GM23338 (cell line): Measurements from ENCODE around the gene PGM3. TPM values are rescaled to one million over a fixed set of nuclear protein-coding genes. Genes with fewer than 3 reads are reported as not detected.

Source experiments
- ATAC-seq: fragments of 200-7000 bp; cut with Tn5 transposase; 3 replicates; pipeline ENCODE4 v1.9.1; 2020
- DNase-seq: peaks from one replicate; pipeline ENCODE4 v3.0.0-alpha.2; 2015; ENCODE audit warnings: low spot score
- H2AFZ ChIP-seq: fragments of 200-600 bp; sonication (generic); 2 replicates; pipeline ENCODE4 v1.8.0; 2016; ENCODE audit warnings: antibody characterized with exemption, mild to moderate bottlenecking, moderate library complexity
- H3F3A ChIP-seq: fragments of 200-600 bp; sonication (generic); replicated peaks from 2 replicates; pipeline ENCODE4 v1.8.0; 2017; ENCODE audit warnings: antibody characterized with exemption, mixed run types, low read depth
- H3K27ac ChIP-seq: fragments of 200-600 bp; sonication (generic); 2 replicates; pipeline ENCODE4 v1.6.1; 2016; ENCODE audit warnings: low read depth
- H3K27me3 ChIP-seq: fragments of 200-600 bp; sonication (generic); 2 replicates; pipeline ENCODE4 v1.8.0; 2016; ENCODE audit warnings: mild to moderate bottlenecking, mixed run types, moderate library complexity; ENCODE audit not compliant: insufficient read depth
- H3K36me3 ChIP-seq: fragments of 200-600 bp; sonication (generic); 2 replicates; pipeline ENCODE4 v1.8.0; 2016; ENCODE audit warnings: mild to moderate bottlenecking; ENCODE audit not compliant: insufficient read depth
- H3K4me1 ChIP-seq: fragments of 200-600 bp; sonication (generic); 2 replicates; pipeline ENCODE4 v1.8.0; 2016; ENCODE audit warnings: mild to moderate bottlenecking, moderate library complexity; ENCODE audit not compliant: insufficient read depth
- H3K4me2 ChIP-seq: fragments of 200-600 bp; sonication (generic); 2 replicates; pipeline ENCODE4 v1.7.1; 2017; ENCODE audit warnings: mixed run types
- H3K4me3 ChIP-seq: fragments of 200-600 bp; sonication (generic); 2 replicates; pipeline ENCODE4 v1.6.1; 2016; ENCODE audit warnings: mixed run types
- H3K79me2 ChIP-seq: fragments of 200-600 bp; sonication (generic); replicated peaks from 2 replicates; pipeline ENCODE4 v1.8.0; 2017; ENCODE audit warnings: mild to moderate bottlenecking; ENCODE audit not compliant: insufficient read depth
- H3K9me2 ChIP-seq: fragments of 200-600 bp; sonication (generic); 2 replicates; pipeline ENCODE4 v1.8.0; 2017; ENCODE audit not compliant: insufficient read depth
- H4K20me1 ChIP-seq: fragments of 200-600 bp; sonication (generic); replicated peaks from 2 replicates; pipeline ENCODE4 v1.8.0; 2017; ENCODE audit warnings: mild to moderate bottlenecking; ENCODE audit not compliant: insufficient read depth
- H3K27ac Mint-ChIP-seq: 2 replicates; pipeline ENCODE4 v1.8.0; 2020; ENCODE audit warnings: inconsistent platforms, mild to moderate bottlenecking, moderate library complexity, mixed read lengths
- H3K27me3 Mint-ChIP-seq: 3 replicates; pipeline ENCODE4 v1.8.0; 2022; ENCODE audit warnings: low read depth, mild to moderate bottlenecking, moderate library complexity, mixed read lengths, inconsistent platforms; ENCODE audit not compliant: insufficient read depth, poor library complexity
- H3K36me3 Mint-ChIP-seq: 3 replicates; pipeline ENCODE4 v1.8.0; 2021; ENCODE audit warnings: low read depth, mild to moderate bottlenecking, inconsistent platforms, moderate library complexity, mixed read lengths
- H3K4me1 Mint-ChIP-seq: 3 replicates; pipeline ENCODE4 v1.8.0; 2020; ENCODE audit warnings: mild to moderate bottlenecking, inconsistent platforms, mixed read lengths
- H3K4me3 Mint-ChIP-seq: 3 replicates; pipeline ENCODE4 v1.8.0; 2021; ENCODE audit warnings: moderate library complexity, mild to moderate bottlenecking, inconsistent platforms, mixed read lengths
- H3K9me3 Mint-ChIP-seq: 3 replicates; pipeline ENCODE4 v1.8.0; 2020; ENCODE audit warnings: moderate library complexity, mild to moderate bottlenecking, inconsistent platforms, mixed read lengths
- CREB1 ChIP-seq: fragments of 250-450 bp; sonication (Bioruptor Pico); IDR thresholded peaks from 2 replicates; pipeline ENCODE4 v1.5.0; 2020; ENCODE audit warnings: low read depth, mild to moderate bottlenecking, moderate library complexity
- EZH2 ChIP-seq: fragments of 200-600 bp; sonication (generic); IDR thresholded peaks from one replicate; pipeline ENCODE4 v1.8.0; 2017; ENCODE audit warnings: antibody characterized with exemption, mild to moderate bottlenecking, low read depth; ENCODE audit not compliant: unreplicated experiment
- EZH2phosphoT487 ChIP-seq: fragments of 200-600 bp; sonication (generic); IDR thresholded peaks from one replicate; pipeline ENCODE4 v1.8.1; 2018; ENCODE audit warnings: antibody characterized with exemption; ENCODE audit not compliant: unreplicated experiment
- JUNB ChIP-seq: IDR thresholded peaks from one replicate; pipeline ENCODE4 v1.6.1; 2016; ENCODE audit warnings: antibody characterized with exemption; ENCODE audit not compliant: unreplicated experiment
- NANOG ChIP-seq: IDR thresholded peaks from 2 replicates; pipeline ENCODE4 v1.6.1; 2016; ENCODE audit warnings: antibody characterized with exemption, borderline replicate concordance
- STAT1 ChIP-seq: IDR thresholded peaks from one replicate; pipeline ENCODE4 v1.6.1; 2016; ENCODE audit warnings: antibody characterized with exemption; ENCODE audit not compliant: unreplicated experiment
- ZNF114 ChIP-seq: fragments of 250-450 bp; sonication (Bioruptor Pico); IDR thresholded peaks from 2 replicates; pipeline ENCODE4 v1.5.0; 2020; ENCODE audit warnings: mild to moderate bottlenecking, moderate library complexity
- polyA plus RNA-seq: library from polyadenylated mRNA; unstranded; fragments of >200 nt; fragmentation: Nextera tagmentation; extraction: Ambion mirVana; gene quantifications from 2 replicates; pipeline ENCODE4 v1.2.1, GENCODE V29; 2016
- total RNA-seq: library from RNA; depleted of rRNA; stranded (reverse); fragments of >200 nt; shearing (Covaris generic); gene quantifications from 2 replicates; pipeline ENCODE4 v1.2.3, GENCODE V29; 2014
- TF ChIP-seq, protein P1 (sequence below), 2 experiments: fragments of 200-600 bp in 1 of 2; sonication (generic) in 1 of 2; conservative IDR thresholded peaks; 2 replicates each; pipeline versions ENCODE4 v1.5.1 to v1.6.1; 2016 to 2017; ENCODE audit warnings: antibody characterized with exemption in 2 of 2, low read depth in 2 of 2, mild to moderate bottlenecking in 2 of 2, moderate library complexity in 1 of 2
- TF ChIP-seq, protein P2 (sequence below): IDR thresholded peaks from 2 replicates; pipeline ENCODE4 v1.6.1; 2016; ENCODE audit warnings: antibody characterized with exemption
- TF ChIP-seq, protein P3 (sequence below): IDR thresholded peaks from one replicate; pipeline ENCODE4 v1.6.1; 2018; ENCODE audit warnings: antibody characterized with exemption; ENCODE audit not compliant: unreplicated experiment
- TF ChIP-seq, protein P4 (sequence below): fragments of 250-450 bp; sonication (Bioruptor Pico); IDR thresholded peaks from 2 replicates; pipeline ENCODE4 v1.5.0; 2020; ENCODE audit warnings: mild to moderate bottlenecking, moderate library complexity

The PGM3 gene
- total and polyA plus RNA-seq, 2 experiments from 2014 or later = 23.8 to 35.3 TPM

DNA sequence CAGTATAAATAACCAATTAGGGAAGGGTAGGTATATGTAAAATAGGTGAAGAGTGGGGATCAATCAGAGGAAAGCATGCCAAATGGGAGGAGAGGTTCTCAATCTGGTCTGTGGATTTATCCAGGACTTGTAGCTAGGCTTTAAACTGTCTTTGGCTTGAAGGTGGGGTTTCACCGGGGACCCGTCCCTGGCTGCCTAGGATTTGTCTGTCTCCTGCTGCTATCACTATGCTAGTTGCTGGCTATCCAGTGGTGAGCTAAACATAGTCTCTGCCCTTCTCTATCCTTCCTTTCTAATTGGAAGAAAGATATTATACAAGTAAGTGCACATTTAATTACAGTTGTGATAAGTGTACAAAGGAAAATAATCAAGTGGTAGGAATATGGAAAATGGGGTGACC is 66.8 kb downstream of the PGM3 start (continued):
- TF ChIP-seq, protein P1, sequence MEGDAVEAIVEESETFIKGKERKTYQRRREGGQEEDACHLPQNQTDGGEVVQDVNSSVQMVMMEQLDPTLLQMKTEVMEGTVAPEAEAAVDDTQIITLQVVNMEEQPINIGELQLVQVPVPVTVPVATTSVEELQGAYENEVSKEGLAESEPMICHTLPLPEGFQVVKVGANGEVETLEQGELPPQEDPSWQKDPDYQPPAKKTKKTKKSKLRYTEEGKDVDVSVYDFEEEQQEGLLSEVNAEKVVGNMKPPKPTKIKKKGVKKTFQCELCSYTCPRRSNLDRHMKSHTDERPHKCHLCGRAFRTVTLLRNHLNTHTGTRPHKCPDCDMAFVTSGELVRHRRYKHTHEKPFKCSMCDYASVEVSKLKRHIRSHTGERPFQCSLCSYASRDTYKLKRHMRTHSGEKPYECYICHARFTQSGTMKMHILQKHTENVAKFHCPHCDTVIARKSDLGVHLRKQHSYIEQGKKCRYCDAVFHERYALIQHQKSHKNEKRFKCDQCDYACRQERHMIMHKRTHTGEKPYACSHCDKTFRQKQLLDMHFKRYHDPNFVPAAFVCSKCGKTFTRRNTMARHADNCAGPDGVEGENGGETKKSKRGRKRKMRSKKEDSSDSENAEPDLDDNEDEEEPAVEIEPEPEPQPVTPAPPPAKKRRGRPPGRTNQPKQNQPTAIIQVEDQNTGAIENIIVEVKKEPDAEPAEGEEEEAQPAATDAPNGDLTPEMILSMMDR (conservative IDR thresholded peaks at IDR 0.05; ENCODE audit: low read depth in 2 of 2) = no peak
- TF ChIP-seq, protein P2, sequence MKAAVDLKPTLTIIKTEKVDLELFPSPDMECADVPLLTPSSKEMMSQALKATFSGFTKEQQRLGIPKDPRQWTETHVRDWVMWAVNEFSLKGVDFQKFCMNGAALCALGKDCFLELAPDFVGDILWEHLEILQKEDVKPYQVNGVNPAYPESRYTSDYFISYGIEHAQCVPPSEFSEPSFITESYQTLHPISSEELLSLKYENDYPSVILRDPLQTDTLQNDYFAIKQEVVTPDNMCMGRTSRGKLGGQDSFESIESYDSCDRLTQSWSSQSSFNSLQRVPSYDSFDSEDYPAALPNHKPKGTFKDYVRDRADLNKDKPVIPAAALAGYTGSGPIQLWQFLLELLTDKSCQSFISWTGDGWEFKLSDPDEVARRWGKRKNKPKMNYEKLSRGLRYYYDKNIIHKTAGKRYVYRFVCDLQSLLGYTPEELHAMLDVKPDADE = no peak
- TF ChIP-seq STAT1 (no peak), CREB1 (CRISPR knock-in tag) (no peak), EZH2phosphoT487 (no peak), EZH2 (no peak), ZNF114 (CRISPR knock-in tag) (no peak)

DNA sequence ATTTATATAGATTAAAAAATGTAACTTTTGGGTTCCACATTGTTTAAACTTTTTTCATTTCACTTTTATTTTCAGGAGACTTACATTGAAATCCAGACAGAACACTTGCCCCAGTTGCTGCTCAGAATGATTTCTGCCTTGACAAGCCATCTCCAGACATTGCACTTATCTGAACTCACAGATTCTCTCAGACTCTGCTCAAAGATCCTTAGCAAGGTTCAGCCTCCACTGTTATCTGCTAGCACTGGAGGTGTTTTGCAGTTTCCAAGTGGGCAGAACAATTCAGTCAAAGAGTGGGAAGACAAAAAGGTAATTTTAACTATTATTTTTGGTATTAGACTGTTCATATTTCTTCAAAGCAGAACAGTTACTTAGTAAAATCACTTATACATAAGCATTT is 67.6 kb downstream of the PGM3 start:
- Histone ChIP-seq H3K4me1 (peaks cover 24% of the 10 kb centered on the region), H3K27ac (peak overlapping the region; percentile 6; the same call in 1 of the 2 replicates), H4K20me1 (no peaks in the 10 kb centered on the region), H3K4me2 (no peak overlapping the region), H3K4me3 (no peak overlapping the region), H3K27me3 (no peaks in the 10 kb centered on the region), H3K36me3 (peaks cover 18% of the 10 kb centered on the region), H3K79me2 (no peaks in the 10 kb centered on the region), H2AFZ (no peak overlapping the region), H3K9me2 (no peaks in the 10 kb centered on the region), H3F3A (no peaks in the 10 kb centered on the region)
- peaks cover 16% of the 10 kb centered on the region for H3K4me1 Mint-ChIP-seq
- no peaks in the 10 kb centered on the region for H3K9me3 Mint-ChIP-seq
- H3K27ac Mint-ChIP-seq = no peak overlapping the region
- H3K27me3 Mint-ChIP-seq = no peaks in the 10 kb centered on the region
- ATAC-seq (no peak), DNase-seq (no peak)
- no peak overlapping the region for H3K4me3 Mint-ChIP-seq
- H3K36me3 Mint-ChIP-seq = peaks cover 27% of the 10 kb centered on the region
- TF ChIP-seq, protein P3, sequence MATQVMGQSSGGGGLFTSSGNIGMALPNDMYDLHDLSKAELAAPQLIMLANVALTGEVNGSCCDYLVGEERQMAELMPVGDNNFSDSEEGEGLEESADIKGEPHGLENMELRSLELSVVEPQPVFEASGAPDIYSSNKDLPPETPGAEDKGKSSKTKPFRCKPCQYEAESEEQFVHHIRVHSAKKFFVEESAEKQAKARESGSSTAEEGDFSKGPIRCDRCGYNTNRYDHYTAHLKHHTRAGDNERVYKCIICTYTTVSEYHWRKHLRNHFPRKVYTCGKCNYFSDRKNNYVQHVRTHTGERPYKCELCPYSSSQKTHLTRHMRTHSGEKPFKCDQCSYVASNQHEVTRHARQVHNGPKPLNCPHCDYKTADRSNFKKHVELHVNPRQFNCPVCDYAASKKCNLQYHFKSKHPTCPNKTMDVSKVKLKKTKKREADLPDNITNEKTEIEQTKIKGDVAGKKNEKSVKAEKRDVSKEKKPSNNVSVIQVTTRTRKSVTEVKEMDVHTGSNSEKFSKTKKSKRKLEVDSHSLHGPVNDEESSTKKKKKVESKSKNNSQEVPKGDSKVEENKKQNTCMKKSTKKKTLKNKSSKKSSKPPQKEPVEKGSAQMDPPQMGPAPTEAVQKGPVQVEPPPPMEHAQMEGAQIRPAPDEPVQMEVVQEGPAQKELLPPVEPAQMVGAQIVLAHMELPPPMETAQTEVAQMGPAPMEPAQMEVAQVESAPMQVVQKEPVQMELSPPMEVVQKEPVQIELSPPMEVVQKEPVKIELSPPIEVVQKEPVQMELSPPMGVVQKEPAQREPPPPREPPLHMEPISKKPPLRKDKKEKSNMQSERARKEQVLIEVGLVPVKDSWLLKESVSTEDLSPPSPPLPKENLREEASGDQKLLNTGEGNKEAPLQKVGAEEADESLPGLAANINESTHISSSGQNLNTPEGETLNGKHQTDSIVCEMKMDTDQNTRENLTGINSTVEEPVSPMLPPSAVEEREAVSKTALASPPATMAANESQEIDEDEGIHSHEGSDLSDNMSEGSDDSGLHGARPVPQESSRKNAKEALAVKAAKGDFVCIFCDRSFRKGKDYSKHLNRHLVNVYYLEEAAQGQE = no peak
- TF ChIP-seq ZNF114 (CRISPR knock-in tag) (no peak), STAT1 (no peak), EZH2 (no peak), CREB1 (CRISPR knock-in tag) (no peak), JUNB (no peak), NANOG (no peak), EZH2phosphoT487 (no peak)
- TF ChIP-seq, protein P4, sequence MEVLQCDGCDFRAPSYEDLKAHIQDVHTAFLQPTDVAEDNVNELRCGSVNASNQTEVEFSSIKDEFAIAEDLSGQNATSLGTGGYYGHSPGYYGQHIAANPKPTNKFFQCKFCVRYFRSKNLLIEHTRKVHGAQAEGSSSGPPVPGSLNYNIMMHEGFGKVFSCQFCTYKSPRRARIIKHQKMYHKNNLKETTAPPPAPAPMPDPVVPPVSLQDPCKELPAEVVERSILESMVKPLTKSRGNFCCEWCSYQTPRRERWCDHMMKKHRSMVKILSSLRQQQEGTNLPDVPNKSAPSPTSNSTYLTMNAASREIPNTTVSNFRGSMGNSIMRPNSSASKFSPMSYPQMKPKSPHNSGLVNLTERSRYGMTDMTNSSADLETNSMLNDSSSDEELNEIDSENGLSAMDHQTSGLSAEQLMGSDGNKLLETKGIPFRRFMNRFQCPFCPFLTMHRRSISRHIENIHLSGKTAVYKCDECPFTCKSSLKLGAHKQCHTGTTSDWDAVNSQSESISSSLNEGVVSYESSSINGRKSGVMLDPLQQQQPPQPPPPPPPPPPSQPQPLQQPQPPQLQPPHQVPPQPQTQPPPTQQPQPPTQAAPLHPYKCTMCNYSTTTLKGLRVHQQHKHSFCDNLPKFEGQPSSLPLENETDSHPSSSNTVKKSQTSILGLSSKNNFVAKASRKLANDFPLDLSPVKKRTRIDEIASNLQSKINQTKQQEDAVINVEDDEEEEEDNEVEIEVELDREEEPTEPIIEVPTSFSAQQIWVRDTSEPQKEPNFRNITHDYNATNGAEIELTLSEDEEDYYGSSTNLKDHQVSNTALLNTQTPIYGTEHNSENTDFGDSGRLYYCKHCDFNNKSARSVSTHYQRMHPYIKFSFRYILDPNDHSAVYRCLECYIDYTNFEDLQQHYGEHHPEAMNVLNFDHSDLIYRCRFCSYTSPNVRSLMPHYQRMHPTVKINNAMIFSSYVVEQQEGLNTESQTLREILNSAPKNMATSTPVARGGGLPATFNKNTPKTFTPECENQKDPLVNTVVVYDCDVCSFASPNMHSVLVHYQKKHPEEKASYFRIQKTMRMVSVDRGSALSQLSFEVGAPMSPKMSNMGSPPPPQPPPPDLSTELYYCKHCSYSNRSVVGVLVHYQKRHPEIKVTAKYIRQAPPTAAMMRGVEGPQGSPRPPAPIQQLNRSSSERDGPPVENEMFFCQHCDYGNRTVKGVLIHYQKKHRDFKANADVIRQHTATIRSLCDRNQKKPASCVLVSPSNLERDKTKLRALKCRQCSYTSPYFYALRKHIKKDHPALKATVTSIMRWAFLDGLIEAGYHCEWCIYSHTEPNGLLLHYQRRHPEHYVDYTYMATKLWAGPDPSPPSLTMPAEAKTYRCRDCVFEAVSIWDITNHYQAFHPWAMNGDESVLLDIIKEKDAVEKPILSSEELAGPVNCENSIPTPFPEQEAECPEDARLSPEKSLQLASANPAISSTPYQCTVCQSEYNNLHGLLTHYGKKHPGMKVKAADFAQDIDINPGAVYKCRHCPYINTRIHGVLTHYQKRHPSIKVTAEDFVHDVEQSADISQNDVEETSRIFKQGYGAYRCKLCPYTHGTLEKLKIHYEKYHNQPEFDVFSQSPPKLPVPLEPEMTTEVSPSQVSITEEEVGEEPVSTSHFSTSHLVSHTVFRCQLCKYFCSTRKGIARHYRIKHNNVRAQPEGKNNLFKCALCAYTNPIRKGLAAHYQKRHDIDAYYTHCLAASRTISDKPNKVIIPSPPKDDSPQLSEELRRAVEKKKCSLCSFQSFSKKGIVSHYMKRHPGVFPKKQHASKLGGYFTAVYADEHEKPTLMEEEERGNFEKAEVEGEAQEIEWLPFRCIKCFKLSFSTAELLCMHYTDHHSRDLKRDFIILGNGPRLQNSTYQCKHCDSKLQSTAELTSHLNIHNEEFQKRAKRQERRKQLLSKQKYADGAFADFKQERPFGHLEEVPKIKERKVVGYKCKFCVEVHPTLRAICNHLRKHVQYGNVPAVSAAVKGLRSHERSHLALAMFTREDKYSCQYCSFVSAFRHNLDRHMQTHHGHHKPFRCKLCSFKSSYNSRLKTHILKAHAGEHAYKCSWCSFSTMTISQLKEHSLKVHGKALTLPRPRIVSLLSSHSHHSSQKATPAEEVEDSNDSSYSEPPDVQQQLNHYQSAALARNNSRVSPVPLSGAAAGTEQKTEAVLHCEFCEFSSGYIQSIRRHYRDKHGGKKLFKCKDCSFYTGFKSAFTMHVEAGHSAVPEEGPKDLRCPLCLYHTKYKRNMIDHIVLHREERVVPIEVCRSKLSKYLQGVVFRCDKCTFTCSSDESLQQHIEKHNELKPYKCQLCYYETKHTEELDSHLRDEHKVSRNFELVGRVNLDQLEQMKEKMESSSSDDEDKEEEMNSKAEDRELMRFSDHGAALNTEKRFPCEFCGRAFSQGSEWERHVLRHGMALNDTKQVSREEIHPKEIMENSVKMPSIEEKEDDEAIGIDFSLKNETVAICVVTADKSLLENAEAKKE (CRISPR knock-in tag) = no peak
